Measurements from ENCODE around the gene LMF1. TPM values are rescaled to one million over a fixed set of nuclear protein-coding genes. Genes with fewer than 3 reads are reported as not detected.
"Not testable (repeated sequence)": the region's sequence is repeated elsewhere in the genome, so short reads cannot be mapped to it uniquely, and the experiment has no call there.

LMF1 gene
- total RNA-seq, 1 experiment from 2014 or later: 15.6 TPM

GRCh38 chr16:886084-886543, 84.7 kb downstream of the LMF1 start:
- no peak for DNase-seq (ENCODE audit: extremely low read depth, low read depth)

DNA sequence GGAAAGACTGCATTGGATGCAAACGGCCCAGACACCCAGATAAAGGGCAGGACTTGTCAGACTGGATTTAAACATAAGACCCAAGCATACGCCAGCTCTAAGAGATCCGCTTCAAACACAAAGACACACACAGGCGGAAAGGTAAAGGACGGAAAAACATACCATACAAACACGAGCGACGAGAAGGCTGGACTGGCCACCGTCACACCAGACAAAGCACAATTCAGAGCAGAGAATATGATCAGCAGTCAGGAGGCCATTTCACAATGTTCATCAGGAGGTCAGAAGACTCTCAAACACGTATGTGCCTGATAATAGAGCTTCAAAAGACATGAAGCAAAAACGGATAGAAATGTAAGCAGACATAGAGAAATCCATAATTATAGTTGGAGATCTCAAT, 85.4 kb downstream of the LMF1 start:
- no peak for DNase-seq (ENCODE audit: extremely low read depth, low read depth)

DNA sequence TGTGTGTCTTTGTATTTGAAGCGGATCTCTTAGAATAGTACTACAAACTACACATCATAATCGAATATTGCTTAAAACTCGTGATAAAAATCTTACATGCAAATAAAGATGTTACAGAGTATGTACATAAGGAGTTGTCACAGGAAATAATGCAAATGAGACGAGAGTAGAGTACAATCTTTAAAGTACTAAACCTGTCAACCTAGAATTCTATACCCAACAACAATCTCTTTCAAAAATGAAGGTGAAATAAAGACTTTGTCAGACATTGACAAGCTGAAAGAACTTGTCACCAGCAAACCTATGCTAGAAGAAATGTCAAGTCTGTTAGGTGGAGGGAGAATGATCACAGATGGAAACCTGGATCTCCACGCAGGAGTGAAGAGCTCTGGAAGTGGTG, 86.6 kb downstream of the LMF1 start:
- no peak for DNase-seq (ENCODE audit: extremely low read depth, low read depth)

GRCh38 chr16:883781-884180, 87.0 kb downstream of the LMF1 start:
- DNase-seq (ENCODE audit: extremely low read depth, low read depth): no peak

- no peak for DNase-seq (ENCODE audit: extremely low read depth, low read depth)
These were observed 87.4 kb downstream of the LMF1 start for GRCh38 chr16:883340-883739.

- DNase-seq (ENCODE audit: extremely low read depth, low read depth): not testable (repeated sequence)
These were observed 88.1 kb downstream of the LMF1 start for GRCh38 chr16:882671-883070.

- no peak for DNase-seq (ENCODE audit: extremely low read depth, low read depth)
These were observed 88.5 kb downstream of the LMF1 start for GRCh38 chr16:882256-882655.

GRCh38 chr16:881219-882097, 89.3 kb downstream of the LMF1 start:
- DNase-seq (ENCODE audit: extremely low read depth, low read depth): no peak

DNA sequence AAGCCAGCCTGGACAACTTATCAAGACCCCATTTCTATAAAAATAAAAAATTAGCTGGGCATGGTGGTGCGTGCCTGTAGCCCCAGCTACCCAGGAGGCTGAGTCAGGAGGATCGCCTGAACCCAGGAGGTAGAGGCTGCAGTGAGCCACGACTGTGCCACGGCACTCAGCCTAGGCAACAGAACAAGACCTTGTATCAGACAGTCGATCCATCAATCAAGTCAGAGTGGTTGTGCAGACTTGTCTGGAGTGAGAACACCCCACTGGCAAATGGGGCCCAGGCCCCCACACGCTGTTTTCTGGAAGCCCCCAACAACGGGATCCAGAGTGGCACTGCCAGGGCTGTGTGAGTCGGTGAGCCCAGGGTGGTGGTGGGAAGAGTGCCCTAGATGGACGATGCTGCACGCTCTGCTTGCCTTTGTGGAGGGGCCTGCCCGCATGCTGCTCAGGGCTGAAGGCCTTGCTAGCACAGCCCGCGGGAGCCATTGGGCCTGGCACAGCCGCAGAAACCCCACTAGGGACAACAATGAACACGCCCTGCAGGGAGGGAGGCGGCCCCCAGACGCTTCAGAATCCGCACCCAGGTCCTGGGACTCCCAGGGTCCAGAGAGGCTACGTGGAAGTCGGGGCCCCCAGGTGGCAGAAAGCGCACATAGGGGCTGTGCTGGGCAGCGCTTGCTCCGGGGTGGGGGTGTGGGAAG, 90.2 kb downstream of the LMF1 start:
- DNase-seq (ENCODE audit: extremely low read depth, low read depth): no peak

DNA sequence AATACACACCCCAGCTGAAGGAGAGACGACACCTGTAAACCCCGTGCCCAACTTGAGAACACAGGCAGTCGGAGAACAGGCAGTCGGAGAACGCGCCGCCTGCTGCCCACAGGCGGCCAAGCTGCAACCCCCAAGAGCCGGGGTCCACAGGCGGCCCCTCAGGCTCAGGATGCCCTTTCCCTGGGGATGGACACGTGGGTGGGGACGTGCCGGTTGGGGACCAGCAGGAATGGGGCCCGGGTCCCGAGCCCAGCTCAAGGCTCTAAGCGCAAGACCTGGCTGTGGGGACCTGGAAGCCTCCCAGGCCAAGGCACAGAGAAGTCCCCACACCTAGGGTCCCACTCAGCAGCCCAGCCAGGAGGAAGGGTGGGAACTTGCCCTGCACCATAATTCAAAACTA, 90.8 kb downstream of the LMF1 start:
- no peak for DNase-seq (ENCODE audit: extremely low read depth, low read depth)

DNA sequence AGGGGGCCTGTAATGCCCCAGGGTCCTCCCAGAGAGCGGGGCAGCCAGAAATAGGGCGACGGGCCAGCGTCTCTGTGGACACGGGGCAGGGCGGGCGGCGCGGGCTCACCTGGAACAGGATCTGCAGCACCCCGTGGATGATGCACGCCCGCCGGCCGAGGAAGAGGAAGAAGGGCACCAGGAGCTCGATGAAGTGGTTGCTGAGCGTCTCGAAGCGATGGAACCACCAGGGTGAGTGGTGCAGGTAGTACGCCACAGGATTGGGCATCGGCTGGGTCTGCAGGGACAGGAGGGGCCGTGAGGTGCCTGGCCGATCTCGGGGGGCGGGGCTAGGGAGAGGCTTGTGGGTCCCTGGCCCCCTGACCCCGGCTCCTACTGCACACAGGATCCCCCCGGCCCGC, 91.3 kb downstream of the LMF1 start:
- no peak for DNase-seq (ENCODE audit: extremely low read depth, low read depth)

GRCh38 chr16:878886-879285, 91.9 kb downstream of the LMF1 start:
- DNase-seq (ENCODE audit: extremely low read depth, low read depth): no peak

DNA sequence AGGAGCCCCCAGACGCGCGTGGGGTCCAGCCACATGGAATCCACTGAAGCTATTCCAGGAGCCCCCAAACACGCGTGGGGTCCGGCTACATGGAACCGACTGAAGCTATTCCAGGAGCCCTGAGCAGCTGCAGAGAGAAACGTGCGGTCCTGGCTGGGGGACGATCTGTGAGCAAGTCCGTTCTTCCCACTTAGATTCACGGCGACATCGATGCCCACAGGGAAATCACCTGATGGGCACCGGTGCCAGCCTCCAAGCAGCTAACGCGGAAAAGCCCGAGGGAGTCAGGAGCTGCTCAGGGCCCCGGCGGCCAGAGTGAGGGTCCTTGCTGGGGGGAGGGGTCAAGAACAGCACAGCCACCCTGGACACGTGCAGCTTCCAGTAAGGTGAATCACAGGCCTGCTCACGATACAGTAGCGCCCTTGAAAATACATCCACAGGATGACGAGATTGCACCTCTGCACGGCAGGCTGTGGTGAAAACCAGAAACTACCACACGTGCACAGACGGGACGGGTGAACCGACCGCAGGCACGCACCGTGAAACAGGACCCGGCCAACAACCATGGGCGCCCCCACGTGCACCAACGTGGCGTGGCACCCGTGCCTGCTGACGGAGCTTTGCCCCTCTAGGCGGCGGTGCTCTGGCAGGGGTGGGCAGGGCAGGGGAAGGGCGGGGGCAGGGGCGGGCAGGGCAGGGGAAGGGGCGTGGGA, 92.6 kb downstream of the LMF1 start:
- no peak for DNase-seq (ENCODE audit: extremely low read depth, low read depth)

GRCh38 chr16:877242-878071, 93.3 kb downstream of the LMF1 start:
- DNase-seq (ENCODE audit: extremely low read depth, low read depth): no peak

- no peak for DNase-seq (ENCODE audit: extremely low read depth, low read depth)
These were observed 94.1 kb downstream of the LMF1 start for GRCh38 chr16:876523-877241.

DNA sequence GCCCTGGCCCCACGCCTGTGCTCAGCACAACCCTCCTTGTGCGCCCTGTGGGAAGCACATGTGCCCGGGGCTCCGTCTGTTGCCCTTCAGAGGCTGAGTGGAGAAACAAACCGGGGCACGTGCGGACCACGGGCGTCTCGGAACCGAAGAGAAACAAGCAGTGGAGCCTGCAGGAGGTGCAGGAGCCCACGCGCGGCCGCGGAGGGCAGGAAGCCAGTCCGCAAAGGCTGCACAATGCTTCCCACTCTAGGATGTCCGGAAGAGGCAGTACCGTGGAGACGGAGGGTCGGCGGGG, 94.8 kb downstream of the LMF1 start:
- DNase-seq (ENCODE audit: extremely low read depth, low read depth): no peak

DNA sequence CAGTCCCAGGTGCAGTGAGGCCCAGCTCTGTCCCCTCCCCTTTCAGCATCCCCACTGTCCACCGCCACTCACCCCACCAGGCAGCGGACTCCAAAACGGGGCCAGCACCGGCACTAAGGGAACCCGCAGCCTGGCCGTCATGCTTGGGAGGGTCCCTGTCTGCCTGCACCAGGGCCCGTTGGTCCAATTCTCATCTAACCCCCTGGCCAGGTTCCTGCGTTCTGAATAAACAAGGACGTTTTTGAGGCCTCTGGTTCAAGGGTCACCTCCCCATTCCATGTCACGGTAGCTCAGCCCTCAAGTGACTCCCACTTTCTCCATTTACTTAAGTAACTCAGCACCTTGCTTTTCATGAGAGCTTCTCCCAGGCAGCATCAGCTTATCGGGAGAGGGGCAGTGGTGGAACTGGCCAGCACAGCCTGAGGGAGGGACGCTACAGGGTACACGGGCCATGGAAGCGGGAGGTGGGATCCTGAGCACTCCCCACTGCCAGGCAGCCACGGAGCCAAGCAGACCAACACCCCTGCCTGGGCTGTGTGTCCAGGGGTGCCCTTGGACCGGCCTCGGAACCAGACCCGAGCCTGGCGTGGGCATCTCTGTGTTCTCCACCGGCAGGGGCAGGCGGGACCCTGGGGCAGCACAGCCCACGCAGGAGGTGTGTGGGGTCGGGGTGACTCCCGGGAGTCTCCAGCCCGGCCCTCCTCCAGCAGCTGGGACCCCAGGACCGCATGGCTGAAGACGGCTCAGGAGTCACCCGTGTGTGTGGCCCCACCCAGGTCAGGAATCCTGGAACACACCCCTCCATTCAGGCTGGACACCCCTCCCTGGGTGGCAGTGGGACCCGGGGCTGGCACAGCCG, 95.4 kb downstream of the LMF1 start:
- DNase-seq (ENCODE audit: extremely low read depth, low read depth): no peak

- no peak for DNase-seq (ENCODE audit: extremely low read depth, low read depth)
These were observed 96.2 kb downstream of the LMF1 start for GRCh38 chr16:874366-875181.
